Measurements from ENCODE around the gene EFCAB6.

EFCAB6 gene, protein sequence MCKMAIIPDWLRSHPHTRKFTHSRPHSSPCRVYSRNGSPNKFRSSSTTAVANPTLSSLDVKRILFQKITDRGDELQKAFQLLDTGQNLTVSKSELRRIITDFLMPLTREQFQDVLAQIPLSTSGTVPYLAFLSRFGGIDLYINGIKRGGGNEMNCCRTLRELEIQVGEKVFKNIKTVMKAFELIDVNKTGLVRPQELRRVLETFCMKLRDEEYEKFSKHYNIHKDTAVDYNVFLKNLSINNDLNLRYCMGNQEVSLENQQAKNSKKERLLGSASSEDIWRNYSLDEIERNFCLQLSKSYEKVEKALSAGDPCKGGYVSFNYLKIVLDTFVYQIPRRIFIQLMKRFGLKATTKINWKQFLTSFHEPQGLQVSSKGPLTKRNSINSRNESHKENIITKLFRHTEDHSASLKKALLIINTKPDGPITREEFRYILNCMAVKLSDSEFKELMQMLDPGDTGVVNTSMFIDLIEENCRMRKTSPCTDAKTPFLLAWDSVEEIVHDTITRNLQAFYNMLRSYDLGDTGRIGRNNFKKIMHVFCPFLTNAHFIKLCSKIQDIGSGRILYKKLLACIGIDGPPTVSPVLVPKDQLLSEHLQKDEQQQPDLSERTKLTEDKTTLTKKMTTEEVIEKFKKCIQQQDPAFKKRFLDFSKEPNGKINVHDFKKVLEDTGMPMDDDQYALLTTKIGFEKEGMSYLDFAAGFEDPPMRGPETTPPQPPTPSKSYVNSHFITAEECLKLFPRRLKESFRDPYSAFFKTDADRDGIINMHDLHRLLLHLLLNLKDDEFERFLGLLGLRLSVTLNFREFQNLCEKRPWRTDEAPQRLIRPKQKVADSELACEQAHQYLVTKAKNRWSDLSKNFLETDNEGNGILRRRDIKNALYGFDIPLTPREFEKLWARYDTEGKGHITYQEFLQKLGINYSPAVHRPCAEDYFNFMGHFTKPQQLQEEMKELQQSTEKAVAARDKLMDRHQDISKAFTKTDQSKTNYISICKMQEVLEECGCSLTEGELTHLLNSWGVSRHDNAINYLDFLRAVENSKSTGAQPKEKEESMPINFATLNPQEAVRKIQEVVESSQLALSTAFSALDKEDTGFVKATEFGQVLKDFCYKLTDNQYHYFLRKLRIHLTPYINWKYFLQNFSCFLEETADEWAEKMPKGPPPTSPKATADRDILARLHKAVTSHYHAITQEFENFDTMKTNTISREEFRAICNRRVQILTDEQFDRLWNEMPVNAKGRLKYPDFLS (N-terminal part only)

DNA sequence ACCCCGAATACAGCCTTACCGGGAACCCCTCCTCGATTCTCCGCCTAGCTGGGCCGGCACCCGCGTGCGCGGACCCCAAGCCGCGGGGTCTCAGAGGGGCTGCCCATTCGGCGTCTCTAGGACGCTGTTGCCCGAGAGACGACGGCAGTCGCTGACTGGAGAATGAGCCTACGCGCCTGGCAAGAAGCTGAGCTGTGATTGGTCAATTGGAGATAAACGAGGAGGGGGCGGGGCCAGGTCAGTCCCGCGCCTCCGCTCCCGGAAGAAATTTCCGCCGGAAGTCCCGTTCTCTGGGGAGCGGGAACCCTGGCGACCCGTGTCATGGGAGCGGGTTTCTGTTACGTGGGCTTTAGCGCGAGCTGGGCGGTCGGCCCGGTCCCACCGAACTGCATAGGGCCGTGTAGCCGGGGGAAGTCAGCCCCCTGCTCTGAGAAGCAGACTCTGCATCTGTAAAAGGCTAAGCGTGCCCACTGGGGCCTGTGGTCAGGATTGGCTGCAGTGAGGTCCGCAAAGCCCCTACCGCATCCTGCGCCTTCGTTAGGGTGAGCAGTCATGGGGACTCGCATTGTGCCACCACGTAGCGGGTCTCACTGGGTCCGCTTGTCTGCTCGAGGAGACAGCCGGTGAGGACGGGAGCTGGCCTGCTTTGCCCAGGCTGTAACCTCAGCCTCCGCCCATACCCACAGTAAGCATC is at the start of gene EFCAB6:
TSS of gene EFCAB6 (minus strand) at position 157 of the 694 bp plus-strand sequence. CDS start 29,987 bp downstream, outside the sequence.
- Histone ChIP-seq H3K4me3 (peak within 1 kb of the TSS; percentile 54 to 96 (median 78)), H3K27ac (peak within 1 kb of the TSS; percentile 56 to 91 (median 86))

DNA sequence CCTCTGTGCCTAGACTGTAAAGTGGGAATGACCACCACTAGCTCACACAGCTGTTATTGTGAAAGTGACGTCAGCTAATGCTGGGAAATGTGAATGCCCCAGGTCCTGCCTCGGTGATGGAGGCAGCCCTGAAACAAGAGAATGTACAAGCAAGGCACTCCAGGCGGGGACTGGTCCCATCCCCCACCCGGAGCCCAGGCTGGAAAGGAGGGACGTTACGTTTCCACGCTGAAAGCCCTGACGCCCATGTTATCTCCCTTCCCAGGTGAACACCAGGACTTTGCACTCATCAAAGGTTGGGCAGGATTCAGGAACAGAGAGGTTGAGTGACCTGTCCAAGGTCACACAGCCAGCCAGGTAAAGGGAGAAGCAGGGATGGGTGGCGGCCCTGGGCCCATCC is 49.4 kb upstream of the EFCAB6 start:
- Histone ChIP-seq H3K27ac (no peak overlapping the region), H3K4me3 (peak overlapping the region in 4 of 7 experiments; percentile 3 to 36 (median 26))

DNA sequence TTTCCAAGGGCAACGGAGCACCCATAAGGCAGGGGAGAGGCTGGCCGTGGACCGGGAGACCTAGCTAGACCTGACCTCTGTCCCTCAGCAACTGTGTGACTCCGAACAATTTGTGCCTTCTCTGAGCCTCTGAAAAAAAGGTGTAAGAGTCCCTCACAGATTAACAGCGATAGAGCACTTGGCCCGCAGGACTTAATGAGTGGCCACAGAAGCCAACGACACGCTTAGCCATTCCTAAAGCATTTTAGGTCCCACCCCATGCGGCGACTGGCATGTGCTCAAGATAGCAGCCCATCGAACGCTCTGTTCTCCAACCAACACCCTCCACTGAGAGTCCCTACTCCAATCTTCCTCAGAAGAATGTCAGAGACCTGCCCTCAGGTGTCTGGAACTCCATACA is 48.7 kb upstream of the EFCAB6 start:
- Histone ChIP-seq H3K4me3 (no peak overlapping the region), H3K27ac (no peak overlapping the region)

DNA sequence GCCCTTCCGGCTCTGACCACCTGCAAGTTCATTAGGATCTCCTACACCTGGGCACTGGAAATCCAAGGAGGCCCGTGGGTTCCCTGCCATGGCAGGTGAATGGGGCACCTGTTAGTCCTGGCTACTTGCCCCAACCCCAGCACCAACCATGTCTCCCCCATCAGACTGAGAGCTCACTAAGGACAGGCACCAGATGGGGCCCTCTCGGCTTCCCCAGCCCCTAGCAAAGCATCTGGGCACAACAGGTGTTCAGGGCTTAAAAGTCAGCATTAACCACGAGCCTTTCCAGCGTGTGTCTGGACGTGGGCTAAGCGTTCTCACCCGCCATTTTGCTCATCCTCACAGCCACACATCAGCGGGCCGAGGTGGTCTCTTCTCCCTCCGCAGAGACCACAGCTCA is 48.0 kb upstream of the EFCAB6 start:
- H3K27ac ChIP-seq = no peak overlapping the region
- no peak overlapping the region for H3K4me3 ChIP-seq

DNA sequence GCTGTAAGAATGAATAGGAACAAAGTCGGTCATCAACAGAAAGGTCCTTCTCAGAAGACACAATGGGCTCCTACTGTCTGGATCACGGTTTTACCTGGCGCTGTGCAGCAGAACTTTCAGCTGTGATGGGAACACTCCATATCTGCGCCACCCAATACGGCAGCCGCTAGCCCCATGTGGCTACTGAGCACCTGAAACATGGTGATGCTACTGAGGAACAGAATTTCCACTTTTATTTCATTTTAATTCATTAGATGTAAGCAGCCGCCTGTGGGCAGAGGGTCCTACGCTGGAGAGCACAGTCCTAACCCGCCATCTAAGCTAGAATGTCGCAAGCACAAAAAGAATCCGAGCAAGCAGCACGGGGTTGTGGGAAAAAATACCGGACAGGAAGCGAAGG is 47.5 kb upstream of the EFCAB6 start:
- Histone ChIP-seq H3K27ac (no peak overlapping the region), H3K4me3 (no peak overlapping the region)

DNA sequence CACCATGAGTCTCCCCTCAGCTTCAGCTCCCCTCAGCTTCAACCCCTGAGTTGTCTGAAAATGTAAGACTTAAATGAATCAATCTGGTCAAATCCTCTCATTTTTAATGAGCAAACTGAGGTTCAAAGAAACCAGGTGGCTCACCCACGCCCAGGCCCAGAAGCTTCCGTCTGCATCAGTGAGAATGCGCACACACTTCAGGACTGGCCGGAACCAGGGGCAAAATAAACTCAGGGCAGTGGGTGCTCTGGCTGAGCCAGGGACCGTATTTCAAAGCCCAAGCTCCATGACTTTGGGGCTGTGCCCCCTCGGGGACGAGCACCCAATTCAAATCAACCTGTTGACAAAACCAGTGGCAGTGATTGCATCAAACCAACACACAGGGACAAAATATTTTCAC is 47.1 kb upstream of the EFCAB6 start:
- Histone ChIP-seq H3K4me3 (no peak overlapping the region), H3K27ac (no peak overlapping the region)

DNA sequence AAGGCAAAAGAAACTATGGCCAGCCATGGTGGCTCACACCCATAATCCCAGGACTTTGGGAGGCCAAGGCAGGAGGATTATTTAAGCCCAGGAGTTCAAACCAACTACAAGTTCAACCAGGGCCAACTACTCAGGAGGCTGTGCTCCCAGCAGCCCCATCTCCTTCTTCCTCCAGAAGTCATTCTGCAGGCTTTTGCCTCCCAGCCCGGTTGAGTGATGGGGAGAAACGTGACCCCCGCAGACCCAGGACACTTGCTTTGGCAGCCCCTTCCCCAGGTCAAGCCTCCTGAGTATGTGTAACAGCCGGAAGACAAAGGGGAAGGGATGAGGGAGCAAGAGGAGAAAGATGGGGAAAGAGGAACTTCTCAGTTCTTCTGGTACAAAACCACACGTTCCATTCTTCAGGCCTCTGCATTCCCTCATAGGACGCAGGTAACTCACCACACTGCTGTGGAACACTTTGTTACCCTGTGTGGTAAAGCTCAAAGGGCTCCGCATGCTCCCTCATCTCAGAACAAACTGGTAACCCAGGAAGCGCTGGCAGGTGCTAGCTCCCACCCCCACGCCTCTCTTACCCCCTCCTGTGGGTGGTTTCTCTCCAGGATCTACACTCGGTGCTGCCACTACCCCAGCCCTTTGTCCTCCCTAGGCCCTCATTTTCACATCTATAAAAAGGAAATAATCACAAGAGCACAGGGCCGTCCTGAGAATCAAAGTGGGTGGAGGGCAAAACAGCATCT is 46.2 kb upstream of the EFCAB6 start:
- H3K27ac ChIP-seq = no peak overlapping the region
- H3K4me3 ChIP-seq = no peak overlapping the region

DNA sequence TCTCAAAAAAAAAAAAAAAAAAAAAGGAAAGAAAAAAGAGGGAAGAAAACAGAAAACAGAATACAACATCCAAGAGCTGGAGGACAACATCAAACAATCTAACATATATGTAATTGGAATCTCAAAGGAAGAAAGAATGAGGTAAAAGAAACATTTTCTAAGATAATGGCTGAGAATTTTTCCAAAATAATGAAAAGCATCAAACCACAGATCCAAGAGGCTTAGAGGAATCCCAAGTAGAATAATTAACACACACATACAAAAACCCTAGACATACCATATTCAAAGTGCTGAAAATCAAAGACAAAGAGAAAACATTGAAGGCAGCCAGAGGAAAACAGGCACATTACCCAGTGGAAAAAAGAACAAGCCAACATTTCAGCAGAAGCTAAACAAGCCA is 45.3 kb upstream of the EFCAB6 start:
- no peak overlapping the region for H3K27ac ChIP-seq
- H3K4me3 ChIP-seq = no peak overlapping the region

DNA sequence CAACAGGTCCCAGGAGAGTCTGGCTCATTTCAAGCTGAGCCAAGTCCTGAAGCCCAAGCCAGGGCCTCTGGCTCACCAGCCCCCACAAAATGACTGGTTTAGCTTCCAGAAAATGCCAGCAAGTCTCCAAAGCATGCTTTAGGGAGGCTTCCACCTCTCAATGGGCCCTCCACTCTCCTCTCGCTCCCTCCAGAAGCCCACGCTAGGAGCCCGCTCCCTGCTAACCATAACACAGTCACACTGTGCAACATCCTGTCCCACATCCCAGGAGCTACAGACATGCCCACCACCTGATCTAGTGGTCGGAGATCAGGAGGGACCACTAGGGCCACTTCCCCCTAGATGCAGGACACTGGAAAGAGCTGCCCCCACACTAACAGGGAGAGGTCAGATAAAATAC is 43.3 kb upstream of the EFCAB6 start:
- no peak overlapping the region for H3K4me3 ChIP-seq
- no peak overlapping the region for H3K27ac ChIP-seq

DNA sequence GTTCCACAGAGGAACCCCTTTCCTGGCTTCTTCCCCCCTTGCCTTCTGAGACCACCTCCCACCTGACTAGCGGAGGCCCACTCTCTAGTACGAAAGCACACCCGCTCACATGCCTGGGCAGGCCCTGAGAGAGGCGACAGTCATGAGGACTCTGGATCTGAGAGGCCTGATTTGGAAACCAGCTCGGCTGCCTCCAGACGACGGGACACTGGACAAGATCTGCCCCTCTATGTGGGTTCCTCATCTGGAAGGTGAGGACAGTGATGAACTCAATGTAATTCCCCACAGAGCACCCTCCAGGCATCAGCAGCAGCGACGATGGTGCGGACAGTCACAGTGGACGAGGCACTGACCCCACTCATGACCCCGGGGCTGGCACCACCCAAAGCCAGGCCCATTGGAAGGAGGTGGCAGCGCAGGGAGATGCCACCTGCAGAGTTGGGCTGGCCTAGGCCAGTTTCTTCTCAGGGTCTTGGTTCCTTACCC is 42.7 kb upstream of the EFCAB6 start:
- no peak overlapping the region for H3K4me3 ChIP-seq
- H3K27ac ChIP-seq = no peak overlapping the region

DNA sequence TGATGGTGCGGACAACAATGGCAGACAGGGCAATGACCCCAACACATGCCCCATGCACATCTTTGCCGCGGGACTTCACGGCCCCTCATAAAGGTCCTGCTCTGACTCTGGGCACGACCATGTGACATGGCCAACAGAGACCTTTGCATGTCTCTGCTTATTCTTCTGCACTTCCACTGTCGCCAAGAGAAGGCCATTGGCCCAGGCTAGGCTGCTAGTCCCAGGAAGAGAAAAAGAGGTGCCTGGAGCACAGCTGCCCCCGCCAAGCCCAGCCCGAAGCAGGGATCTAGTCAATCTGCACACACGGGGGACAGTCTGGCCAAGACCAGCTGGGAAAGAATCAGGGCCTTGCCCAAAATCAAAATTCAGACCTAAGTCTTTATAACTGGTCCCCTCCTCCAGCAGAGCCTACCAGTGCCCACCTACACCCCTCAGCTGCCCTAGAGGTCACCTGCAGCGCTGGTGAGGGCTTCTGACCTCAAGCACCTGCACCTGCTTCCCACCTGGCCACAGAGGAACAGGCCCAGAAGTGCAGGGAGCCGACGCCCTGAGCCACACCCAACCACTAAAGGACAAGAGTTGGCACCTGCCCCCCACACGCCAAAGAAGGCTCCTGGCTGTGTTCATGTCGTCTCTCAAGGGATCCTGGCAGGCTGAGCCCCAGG is 42.1 kb upstream of the EFCAB6 start:
- Histone ChIP-seq H3K4me3 (no peak overlapping the region), H3K27ac (no peak overlapping the region)

DNA sequence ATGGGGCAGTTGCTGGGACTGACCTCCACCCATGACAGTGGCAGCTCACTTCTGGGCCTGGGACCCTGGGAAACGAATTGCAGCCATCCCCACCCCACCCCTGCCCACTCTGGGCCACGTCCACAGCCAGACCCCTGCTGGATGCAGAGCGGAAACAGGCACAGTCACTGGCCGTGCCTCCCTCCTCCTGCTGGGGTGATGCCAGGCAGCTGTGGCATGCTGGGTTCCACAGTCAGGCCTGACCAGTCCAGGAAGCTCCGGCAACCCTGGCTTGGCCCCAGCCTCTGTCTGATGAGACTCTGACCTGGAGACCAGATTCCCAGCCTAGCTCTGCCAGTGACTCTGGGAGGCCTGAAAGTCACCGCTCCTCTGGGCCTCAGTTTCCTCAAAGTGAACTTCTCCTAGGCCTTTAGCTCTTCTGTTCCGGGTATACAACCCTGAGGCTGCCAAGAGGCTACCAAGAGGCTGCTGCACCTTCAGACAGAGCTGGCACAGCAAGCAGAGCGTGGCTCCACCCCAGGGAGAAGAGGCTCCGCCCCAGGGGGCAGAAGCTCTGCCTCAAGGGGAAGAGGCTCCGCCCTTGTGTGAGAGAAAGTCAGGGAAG is 41.3 kb upstream of the EFCAB6 start:
- H3K27ac ChIP-seq = no peak overlapping the region
- no peak overlapping the region for H3K4me3 ChIP-seq

DNA sequence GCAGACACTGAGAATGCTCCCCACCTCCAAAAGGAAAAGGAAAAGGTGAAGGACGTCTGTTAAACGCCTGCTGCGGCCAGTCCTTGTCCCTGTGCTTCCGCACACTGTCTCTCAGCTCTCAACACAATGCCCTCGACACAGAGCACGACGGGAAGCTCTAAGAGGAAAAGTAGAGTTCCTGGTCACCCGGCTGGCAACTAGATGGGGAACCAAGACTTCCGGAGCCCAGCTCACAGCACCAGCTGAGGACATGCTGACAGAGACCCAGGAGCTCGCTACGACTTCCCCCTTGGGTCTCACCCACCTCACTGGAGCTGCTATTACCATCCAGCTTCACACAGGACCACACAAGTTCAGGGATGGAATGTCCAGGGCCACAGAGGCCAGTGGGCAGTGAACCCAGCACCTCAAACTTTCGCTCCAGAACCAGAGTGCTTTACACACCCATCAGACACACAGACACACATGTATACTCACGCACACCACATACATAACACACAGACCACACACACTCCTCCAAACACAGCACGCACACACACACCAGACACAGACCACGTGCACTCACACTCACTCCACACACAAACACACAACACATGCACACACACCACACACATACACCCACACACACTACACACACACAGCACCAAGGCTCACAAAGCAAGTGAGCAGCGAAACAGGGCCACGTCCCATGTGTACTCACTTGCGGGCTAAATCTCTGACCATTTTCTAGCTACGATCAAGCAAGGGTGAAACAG is 40.6 kb upstream of the EFCAB6 start:
- Histone ChIP-seq H3K4me3 (no peak overlapping the region), H3K27ac (no peak overlapping the region)

DNA sequence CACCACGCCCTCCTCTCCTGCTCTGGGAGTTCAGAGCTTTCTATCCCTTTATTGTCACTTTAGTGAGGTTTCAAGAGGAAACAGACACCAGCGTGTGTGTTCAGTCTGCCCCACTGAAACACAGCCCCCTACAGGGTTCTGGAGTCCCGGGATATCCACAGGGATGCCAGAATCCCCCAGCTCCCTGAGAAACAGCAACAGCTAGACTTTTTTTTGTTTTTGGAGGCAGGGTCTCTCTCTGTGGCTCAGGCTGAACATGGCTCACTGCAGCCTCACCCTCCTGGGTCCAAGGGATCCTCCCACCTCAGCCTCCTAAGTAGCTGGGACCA is 39.8 kb upstream of the EFCAB6 start:
- no peak overlapping the region for H3K4me3 ChIP-seq
- no peak overlapping the region for H3K27ac ChIP-seq

DNA sequence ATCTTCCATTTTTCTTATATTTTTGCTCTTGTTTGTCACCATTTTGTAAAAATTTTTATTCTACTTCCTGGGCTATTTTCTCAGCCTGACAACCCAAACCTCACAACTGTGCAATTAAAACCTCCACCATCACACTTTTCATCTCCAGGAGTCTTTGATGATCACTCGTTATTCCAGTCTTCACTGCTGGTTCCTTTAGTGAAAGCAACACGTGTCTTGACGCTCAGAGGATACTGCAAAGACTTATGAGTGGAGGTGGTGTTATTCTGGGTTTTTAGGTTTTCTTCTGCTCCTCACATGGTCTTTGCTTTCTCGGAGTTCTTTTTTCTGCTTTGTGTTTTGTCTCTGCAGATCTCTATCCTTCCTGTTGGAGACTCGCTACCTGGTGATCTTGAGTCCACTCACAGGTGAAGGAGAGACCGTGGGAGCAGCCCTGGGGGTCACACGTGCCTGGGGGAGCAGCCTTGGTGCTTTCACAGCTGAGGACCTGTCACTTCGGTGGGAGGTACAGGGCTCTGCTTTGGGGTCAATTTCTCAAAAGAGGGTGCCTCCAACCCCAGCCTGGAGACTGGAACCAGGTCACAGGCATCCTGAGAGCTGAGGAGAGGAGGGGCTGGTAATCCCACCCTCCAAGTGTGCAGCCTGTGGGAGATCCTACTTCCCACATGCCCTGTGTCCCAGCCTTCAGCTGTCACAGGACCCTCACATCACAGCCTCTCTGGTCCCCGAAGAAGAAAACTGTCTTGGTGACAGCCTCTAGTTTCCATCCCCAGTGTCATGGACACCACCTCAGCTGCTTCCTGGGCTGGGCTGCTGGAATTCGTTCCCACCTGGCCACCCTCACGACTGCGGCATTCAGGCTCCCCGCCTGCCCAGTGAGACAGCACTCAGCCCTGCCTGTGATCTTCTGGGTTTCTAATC is 39.2 kb upstream of the EFCAB6 start:
- no peak overlapping the region for H3K4me3 ChIP-seq
- H3K27ac ChIP-seq = no peak overlapping the region

DNA sequence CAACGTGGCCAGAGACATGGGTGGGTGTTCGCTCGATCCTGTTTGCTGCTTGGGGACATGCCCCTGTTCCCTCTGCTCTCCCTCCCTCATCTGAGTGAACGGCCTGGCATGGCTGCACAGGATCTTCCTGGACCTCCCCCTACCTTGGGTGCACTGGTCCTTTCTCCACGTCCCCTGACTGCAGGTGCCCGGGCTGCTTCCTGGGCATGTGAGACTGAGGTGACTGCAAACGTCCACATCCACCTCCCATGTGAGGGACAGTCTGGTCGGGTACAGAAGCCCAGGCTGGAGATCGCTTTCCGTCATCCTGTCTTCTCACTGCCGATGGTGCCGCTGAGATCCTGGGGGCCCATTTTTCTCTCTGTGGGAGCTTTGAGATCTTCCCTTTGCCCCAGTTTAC is 38.4 kb upstream of the EFCAB6 start:
- no peak overlapping the region for H3K27ac ChIP-seq
- no peak overlapping the region for H3K4me3 ChIP-seq

Measured in skin epidermis (tissue), 12 donors.